IPS-20b (cell line): ENCODE measurements around the gene TMEM176B.

Experiments
- H3K27ac ChIP-seq: one replicate; pipeline ENCODE4 v1.5.1; 2013; ENCODE audit warnings: low read length
- H3K27me3 ChIP-seq: 2 replicates; pipeline ENCODE4 v1.6.1; 2013; ENCODE audit warnings: mild to moderate bottlenecking, low read length, inconsistent platforms; ENCODE audit not compliant: insufficient read depth
- H3K36me3 ChIP-seq: 2 replicates; pipeline ENCODE4 v1.6.1; 2013; ENCODE audit warnings: low read depth, mild to moderate bottlenecking, inconsistent platforms, low read length, moderate library complexity; ENCODE audit not compliant: insufficient read depth
- H3K4me1 ChIP-seq: 2 replicates; pipeline ENCODE4 v1.6.1; 2013; ENCODE audit warnings: mild to moderate bottlenecking, control low read depth, inconsistent platforms, low read length, moderate library complexity; ENCODE audit not compliant: insufficient read depth
- H3K4me3 ChIP-seq: 2 replicates; pipeline ENCODE4 v1.5.1; 2013; ENCODE audit warnings: mild to moderate bottlenecking, low read length, inconsistent platforms
- H3K9ac ChIP-seq: 2 replicates; pipeline ENCODE4 v1.6.1; 2013; ENCODE audit warnings: low read depth, mild to moderate bottlenecking, inconsistent platforms, low read length, moderate library complexity
- H3K9me3 ChIP-seq: 2 replicates; pipeline ENCODE4 v1.6.1; 2013; ENCODE audit warnings: mild to moderate bottlenecking, low read depth, low read length, inconsistent platforms; ENCODE audit not compliant: insufficient read depth

TMEM176B gene

DNA sequence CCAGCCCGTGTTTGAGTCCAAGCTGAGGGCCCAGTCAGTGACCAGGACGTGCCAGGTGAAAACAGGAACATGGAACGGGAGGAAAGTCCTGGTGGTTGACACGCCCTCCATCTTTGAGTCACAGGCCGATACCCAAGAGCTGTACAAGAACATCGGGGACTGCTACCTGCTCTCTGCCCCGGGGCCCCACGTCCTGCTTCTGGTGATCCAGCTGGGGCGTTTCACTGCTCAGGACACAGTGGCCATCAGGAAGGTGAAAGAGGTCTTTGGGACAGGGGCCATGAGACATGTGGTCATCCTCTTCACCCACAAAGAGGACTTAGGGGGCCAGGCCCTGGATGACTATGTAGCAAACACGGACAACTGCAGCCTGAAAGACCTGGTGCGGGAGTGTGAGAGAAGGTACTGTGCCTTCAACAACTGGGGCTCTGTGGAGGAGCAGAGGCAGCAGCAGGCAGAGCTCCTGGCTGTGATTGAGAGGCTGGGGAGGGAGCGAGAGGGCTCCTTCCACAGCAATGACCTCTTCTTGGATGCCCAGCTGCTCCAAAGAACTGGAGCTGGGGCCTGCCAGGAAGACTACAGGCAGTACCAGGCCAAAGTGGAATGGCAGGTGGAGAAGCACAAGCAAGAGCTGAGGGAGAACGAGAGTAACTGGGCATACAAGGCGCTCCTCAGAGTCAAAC lies 57.7 kb downstream of the TMEM176B start:
- Histone ChIP-seq H3K27ac (no peak overlapping the region), H3K9ac (no peak overlapping the region), H3K9me3 (no peaks in the 10 kb centered on the region), H3K4me1 (no peaks in the 10 kb centered on the region), H3K4me3 (no peak overlapping the region), H3K27me3 (peaks cover 99% of the 10 kb centered on the region), H3K36me3 (no peaks in the 10 kb centered on the region)
